GM10266 (cell line): ENCODE results near the gene GPC5.

Source experiments
- DNase-seq: peaks from one replicate; pipeline ENCODE4 v3.0.0; 2012; ENCODE audit errors: extremely low spot score
- TF ChIP-seq, protein P1 (sequence below): IDR thresholded peaks from 2 replicates; pipeline ENCODE4 v1.5.1; 2012; ENCODE audit warnings: mild to moderate bottlenecking, low read depth; ENCODE audit not compliant: control insufficient read depth, insufficient read depth; ENCODE audit errors: missing control alignments

Gene GPC5

DNA sequence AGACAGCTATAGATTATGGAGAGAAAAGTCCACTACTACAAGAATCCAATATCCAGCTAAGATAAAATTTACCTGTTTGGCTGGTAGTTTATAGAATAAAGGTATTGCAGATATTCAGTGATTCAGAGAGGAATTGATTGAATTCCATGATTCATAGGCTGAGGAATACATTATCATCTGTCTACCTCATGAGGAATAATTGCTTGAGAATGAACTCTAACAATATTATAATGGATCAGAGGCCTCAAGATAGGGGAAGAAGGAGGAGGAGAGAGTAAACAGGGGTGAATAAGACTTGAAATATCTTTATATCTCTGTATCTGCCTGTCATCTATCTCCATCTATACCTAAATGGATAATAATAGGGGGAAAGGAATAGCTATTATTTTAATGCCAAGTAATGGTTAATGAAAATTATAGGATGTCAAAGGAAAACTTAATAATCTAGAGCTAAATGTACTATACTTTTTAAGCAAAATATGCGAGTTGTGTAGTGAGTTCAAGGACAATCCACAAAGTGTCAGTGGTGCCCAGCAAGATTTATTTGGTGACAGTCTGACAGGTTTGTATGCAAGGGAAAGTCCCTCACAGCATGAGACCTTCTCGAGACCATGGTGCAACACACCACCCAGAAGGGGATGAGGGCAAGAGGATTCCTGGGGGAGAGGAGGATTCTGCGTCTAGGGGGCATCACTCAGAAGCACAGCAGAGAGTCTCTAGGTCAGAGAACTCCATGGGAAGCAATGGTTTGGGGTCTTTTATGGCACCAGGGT is 224.5 kb downstream of the GPC5 start:
- TF ChIP-seq, protein P1, sequence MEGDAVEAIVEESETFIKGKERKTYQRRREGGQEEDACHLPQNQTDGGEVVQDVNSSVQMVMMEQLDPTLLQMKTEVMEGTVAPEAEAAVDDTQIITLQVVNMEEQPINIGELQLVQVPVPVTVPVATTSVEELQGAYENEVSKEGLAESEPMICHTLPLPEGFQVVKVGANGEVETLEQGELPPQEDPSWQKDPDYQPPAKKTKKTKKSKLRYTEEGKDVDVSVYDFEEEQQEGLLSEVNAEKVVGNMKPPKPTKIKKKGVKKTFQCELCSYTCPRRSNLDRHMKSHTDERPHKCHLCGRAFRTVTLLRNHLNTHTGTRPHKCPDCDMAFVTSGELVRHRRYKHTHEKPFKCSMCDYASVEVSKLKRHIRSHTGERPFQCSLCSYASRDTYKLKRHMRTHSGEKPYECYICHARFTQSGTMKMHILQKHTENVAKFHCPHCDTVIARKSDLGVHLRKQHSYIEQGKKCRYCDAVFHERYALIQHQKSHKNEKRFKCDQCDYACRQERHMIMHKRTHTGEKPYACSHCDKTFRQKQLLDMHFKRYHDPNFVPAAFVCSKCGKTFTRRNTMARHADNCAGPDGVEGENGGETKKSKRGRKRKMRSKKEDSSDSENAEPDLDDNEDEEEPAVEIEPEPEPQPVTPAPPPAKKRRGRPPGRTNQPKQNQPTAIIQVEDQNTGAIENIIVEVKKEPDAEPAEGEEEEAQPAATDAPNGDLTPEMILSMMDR: no peak
- no peak for DNase-seq

DNA sequence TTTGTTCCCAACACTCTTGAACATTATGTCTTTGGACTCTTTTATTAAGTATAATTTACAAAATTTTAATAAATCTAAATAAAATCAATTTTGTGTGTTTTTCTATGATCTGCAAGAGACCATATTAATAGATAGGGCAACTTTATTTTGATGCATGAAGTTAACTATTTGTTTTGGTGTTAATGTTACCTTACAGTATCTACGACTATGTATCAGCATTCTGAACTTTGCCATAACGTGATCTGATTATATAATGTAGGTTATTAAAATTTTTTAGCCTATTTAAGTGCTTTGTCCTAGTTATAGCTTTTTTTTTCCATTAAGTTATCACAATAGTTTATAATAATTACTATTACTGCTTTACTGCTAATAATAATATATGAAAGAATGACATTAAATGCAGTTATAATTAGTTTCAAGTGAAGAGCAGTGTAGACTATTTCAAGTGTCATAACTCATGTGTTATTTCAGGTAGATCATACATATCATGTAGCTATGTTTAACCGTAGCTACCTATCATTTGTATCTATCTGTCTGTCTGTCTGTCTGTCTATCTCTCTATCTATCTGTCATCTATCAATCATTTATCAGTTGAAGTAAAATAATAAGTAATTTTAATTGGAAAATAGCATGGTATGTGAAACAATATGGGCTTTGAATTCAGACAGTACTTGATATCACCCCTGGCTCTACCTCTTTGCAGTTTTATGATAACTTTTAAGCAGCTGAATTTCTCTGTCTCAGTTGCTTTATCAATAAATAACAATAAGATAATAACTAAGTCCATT is 229.7 kb downstream of the GPC5 start:
- TF ChIP-seq, protein P1: no peak
- no peak for DNase-seq

DNA sequence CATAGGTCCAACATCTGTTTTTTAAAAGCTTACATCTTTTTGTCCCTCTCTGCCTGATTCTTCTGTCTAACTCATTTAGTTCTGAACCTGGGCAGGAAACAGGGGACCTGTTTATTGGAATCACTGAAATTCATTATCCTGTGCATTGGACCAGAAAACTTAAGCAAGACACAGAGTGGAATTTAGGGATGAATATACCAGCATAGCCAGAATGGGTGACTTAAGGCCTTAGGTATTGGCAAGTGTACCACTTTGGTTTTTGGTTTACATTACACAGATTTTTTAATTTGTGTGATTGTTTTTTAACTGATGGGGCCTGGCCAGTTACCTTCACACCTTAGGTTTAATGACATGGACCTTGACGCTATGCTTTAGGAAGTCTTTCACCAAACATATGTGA is 232.5 kb downstream of the GPC5 start:
- DNase-seq: no peak
- TF ChIP-seq, protein P1: no peak

DNA sequence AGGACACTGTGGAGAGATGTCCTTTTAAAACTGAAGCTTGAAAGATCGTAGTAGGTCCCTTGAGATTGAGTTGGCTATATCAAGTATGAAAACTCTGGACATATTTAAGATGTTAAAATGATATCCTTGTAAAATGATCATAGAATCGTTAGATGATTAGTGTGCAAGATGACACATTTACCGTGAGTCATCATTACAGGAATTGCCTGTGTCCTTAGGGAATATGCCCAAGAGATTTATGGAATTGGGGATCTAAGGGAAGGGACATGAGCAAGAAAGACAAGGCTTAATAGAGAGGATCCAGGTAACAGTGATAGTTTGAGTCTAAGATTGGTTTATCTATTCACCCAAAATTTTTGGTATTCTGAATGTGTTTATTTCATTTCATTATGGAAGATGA is 233.7 kb downstream of the GPC5 start:
- no peak for DNase-seq

DNA sequence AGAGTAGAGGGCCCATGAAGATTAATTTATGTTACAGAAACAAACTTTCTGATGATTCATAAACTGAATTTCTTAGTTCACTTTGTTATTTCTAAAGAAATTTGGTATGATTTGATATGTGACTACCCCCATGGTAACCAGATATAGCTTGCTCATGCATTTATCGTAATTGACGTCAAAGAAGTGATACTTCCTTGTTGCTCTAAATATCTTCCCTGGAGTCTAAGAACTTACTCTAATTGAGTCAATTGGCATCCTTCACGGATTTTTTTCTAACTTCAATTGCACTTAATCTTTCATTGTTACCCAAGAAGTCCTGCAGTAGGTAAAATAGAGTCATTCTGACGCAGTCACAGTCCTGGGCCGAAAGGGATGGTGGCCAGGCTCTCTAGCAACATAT is 240.9 kb downstream of the GPC5 start:
- no peak for DNase-seq
- TF ChIP-seq, protein P1: no peak

More for the DNA sequence above, 233.7 kb downstream of the GPC5 start:
- TF ChIP-seq, protein P1: no peak

DNA sequence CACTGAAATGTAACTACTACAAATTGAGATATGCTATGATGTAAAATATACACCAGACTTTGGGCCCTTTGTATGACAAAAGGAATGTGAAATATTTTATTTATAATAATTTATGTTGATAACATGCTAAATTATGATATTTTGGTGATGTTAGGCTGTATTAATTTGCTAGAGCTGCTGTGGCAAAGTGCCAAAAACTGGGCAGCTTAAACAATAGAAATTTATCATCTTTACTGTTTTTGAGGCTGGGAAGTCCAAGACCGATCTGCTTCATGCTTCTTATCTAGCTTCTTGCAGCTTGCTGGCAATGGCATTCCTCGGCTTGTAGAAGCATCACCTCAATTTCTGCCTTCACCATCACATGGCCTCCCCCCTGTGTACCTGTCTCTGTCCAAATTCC is 245.0 kb downstream of the GPC5 start:
- TF ChIP-seq, protein P1: no peak
- no peak for DNase-seq

DNA sequence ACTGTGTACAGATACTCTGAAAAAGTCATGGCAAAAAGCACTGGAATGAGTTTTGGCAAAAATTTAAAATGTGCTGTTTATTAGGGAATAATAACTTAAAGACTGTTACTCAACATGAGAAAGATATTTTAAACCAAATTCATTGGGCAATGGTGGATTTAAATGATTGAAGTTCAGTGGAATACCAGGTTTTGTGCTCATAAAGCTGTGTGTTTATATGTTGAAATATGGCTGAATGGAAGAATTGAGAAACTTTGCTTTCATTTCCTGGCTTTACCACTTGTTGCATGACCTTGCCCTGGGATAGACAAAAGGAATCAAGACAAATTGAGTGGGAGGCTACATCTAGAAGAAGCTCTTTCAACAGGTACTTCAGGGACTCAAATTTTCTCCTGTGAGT is 246.4 kb downstream of the GPC5 start:
- TF ChIP-seq, protein P1: no peak
- no peak for DNase-seq
